HK-2 (cell line): ENCODE measurements around the gene GLT8D1.
"Not testable (repeated sequence)": the region's sequence is repeated elsewhere in the genome, so short reads cannot be mapped to it uniquely, and the experiment has no call there.

ENCODE experiments used
- DNase-seq: peaks from one replicate; pipeline ENCODE4 v3.0.0-alpha.2; 2018; ENCODE audit not compliant: unreplicated experiment

Gene GLT8D1

DNA sequence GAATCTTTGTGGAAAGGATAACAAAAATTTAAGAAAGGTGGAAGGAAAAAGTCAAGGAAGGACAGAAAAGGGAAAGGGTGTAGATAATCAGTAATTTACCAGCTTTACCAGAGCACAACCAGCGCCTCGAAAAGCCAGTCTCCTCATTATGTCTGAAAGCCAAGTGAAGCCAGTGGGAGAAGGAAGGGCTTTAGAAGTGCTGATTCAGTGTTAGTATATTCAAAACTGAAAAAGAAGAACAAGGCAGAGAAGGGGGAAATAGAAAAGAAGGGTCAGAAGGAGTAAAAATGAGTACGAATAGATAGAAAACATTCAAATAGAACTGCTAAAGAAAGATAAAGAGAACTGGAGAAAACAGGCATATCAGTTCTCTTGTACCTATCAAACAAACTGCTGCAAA lies 24.0 kb downstream of the GLT8D1 start:
- DNase-seq: no peak

- no peak for DNase-seq
These were observed 25.8 kb downstream of the GLT8D1 start for GRCh38 chr3:52679811-52680210.

DNA sequence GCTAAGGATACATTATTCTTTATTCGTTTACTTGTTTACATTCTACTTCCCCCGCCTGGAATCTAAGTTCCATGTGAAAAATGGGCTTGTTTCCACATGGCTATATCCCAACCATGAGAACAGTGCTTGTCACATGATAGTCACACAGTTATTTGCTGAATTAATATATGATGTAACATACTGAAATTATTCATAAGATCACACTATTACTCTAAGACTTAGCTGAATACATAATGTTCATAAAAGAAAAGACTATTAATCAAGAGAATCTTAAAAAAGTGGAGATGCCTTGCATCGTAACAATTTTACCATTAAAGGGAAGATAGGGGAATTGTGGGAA lies 26.4 kb downstream of the GLT8D1 start:
- no peak for DNase-seq

DNA sequence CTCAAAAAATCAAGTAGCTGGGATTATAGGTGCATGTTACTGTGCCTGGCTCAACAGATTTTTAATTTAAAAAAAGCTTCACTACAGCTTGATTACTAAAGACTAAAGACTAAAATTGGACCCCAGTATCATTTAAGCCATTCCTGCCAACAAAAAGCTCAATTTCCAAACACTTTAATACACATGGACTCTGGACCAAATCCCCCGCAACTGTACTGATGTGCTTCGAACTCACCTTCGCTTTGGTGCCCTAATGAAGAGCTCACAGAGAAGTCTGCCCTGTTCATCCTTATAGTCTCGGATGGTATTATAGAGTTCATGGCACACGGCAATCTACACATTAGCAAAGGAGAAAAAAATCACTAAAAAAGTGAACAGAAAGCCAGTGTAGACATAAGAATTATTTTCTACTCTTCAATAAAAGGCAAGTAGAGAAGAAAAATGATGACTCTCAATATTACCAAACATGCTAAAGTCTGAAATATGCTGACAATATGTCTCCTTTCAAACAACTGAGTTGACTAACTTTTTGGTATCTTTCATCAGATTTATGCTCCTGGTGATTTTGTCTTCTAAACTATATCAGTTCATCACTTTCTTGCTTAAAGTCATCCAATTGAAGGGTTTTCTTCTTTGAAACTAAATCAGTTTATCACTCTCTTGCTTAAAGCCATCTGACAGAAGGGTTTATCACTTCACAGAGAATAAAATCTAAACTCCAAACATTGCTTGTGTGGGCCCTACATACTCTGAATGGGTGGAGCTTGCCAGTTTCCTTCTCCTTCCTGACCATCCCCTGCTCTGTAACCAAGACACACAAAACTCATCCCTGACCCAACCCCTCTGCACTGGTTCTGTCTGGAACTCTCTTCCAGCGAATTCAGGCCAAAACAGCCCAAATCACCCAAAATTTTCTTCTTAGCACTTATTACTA lies 27.1 kb downstream of the GLT8D1 start:
- no peak for DNase-seq

GRCh38 chr3:52676201-52676600 lies 29.4 kb downstream of the GLT8D1 start:
- DNase-seq: not testable (repeated sequence)

DNA sequence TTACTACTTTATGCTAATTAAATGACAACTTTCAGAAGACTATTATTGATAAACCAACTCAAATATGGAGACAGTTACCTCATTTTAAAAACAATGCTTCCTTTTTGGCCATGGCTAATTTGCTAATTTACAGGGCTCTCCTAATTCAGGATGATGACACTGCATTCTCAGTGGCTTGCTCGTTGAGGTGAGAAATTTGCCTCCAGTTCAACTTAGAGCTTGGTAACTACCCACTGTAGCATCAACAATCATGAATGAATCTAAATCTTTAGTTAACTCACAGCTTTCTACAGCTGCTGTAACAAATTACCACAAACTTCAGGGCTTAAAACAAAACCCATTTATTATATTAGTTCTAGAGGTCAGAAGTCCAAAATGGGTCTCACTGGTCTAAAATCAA lies 33.9 kb downstream of the GLT8D1 start:
- DNase-seq: no peak

DNA sequence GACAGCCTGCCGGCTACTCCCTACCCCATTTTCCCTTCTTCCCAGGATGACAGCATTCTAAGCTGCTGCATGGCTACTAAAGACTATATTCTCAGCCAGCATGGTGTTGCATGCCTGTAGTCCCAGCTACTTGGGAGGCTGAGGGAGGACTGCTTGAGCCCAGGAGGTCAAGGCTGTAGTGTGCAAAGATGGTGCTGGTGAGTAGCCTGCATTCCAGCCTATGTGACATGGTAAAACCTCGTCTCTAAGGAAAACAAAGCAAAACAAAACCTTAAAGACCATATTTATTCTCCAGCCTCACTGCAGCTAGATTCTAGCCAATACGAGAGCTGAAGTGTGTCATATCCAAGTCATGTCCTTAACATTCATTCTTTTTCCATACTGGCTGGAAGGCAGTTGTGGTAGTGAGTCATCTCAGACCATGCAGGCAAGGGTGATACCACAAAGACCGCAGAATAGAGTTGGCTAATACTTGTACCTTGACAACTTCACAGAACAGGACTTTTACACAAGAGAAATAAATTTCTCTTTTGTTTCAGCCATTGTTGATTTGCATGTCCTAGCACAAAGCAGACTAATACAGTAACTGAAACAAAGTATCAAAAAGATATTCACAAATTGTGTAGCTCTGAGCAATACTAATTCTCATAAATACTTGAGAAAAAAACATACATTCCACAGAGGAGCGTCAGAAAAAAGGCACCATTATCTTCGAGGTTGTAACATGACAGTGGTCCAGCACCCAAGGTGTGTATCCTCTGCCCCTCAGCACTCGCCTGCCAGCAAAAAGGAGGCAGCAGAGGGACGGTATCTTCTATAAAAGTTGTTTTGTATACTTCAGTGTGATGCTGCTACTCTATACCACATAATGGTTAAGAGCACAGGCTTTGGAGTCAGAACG lies 34.7 kb downstream of the GLT8D1 start:
- DNase-seq: peak; percentile 66

DNA sequence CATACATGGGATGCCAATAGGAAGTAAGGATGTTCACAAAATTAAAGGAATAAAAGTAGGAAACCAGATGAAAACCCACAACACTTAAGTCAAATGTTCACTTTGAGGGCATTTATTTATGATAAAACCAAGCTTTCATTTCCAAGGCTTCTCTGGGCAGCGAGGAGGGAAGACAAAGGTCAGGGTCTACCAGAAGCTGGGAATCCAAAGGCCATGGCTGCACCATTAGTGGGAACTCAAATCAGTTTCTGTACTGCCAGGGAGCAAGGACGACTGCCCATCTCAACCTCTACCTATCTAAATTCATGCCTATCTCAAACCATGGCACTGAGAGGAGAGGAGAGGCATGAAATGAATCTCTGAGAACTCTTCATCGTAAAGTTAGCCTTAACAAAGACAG lies 42.5 kb downstream of the GLT8D1 start:
- DNase-seq: no peak

- no peak for DNase-seq
These were observed 45.5 kb downstream of the GLT8D1 start for GRCh38 chr3:52660046-52660445.

GRCh38 chr3:52655895-52656294 lies 49.7 kb downstream of the GLT8D1 start:
- no peak for DNase-seq

- DNase-seq: no peak
These were observed 54.0 kb downstream of the GLT8D1 start for GRCh38 chr3:52651592-52651991.

- no peak for DNase-seq
These were observed 55.2 kb downstream of the GLT8D1 start for GRCh38 chr3:52650439-52650838.

DNA sequence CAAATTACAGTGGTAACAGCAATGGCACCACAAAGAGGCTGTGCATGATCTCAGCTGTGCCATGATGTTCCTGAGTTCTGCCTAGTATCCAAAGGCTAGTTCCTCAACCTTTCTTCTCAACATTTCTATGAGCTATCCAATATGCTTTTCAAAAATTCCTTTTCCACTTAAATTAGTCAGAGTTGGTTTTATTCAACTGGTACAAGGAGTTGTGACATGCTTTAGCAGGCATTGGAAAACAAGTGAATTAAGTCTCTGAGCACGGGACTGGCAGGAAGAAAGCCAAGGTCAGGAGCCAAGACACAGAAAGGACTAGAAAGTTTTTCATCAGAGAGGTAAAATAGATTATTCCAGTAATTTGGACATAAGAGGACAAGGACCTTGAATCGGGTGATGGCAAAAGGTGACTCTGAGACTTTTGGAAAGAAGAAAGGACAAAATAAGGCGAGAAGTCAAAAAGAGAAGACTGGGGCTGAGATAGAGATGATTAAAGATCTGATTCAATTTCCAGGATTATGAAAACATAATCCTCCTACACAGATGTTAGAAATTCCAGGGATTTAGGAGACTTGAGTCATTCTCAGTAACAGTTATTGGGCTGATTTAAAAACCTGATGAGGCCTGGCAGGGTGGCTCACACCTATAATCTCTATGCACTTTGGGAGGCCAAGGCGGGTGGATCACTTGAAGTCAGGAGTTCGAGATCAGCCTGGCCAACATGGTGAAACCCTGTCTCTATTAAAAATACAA lies 56.0 kb downstream of the GLT8D1 start:
- DNase-seq: no peak

DNA sequence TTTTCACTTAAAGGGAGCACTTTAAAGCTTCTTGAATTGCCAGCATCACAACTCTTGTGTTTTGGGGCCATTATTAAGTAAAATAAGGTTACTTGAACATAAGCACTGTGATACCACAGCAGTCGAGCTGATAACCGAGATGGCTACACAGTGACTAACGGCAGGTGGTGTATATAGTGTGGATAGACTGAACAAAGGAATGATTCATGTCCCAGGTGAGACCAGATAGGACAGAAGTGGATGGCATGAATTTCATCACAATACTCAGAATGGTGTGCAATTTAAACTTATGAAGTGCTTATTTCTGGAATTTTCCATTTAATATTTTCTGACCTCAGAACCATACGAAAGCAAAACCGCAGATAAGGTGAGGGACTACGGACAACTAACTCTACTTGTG lies 60.0 kb downstream of the GLT8D1 start:
- no peak for DNase-seq
